Uterus (tissue), 4 donors: ENCODE data around the gene NKX2-2. TPM values are rescaled to one million over a fixed set of nuclear protein-coding genes. Genes with fewer than 3 reads are reported as not detected.

ENCODE experiments used
- DNase-seq, 2 donors: peaks; one replicate each; pipeline ENCODE4 v3.0.0-alpha.2; 2019 to 2020
- H3K27ac ChIP-seq, 2 donors: fragments of 200-600 bp; sonication (generic); 1 replicate in 1 of 2; 2 replicates in 1 of 2; pipeline ENCODE4 v1.5.1; 2016 to 2018
- H3K27me3 ChIP-seq, 2 donors: fragments of 200-600 bp; sonication (generic); one replicate each; pipeline ENCODE4 v1.5.1; 2018 to 2019; ENCODE audit warnings: control low read depth in 1 of 2
- H3K36me3 ChIP-seq, 2 donors: fragments of 200-600 bp; sonication (generic); one replicate each; pipeline ENCODE4 v1.5.1; 2019; ENCODE audit warnings: control low read depth in 1 of 2
- H3K4me1 ChIP-seq, 2 donors: fragments of 200-600 bp; sonication (generic); one replicate each; pipeline ENCODE4 v1.5.1; 2018 to 2019; ENCODE audit warnings: control low read depth in 1 of 2
- H3K4me3 ChIP-seq, 2 donors: fragments of 200-600 bp; sonication (generic); 1 replicate in 1 of 2; 2 replicates in 1 of 2; pipeline ENCODE4 v1.5.1; 2018 to 2019; ENCODE audit warnings: mild to moderate bottlenecking in 1 of 2
- H3K9me3 ChIP-seq, 2 donors: fragments of 200-600 bp; sonication (generic); one replicate each; pipeline ENCODE4 v1.5.1; 2019; ENCODE audit warnings: control low read depth in 1 of 2
- POLR2A ChIP-seq, 2 donors: fragments of 450-650 bp; IDR thresholded peaks; one replicate each; pipeline ENCODE4 v1.6.1; 2016; ENCODE audit warnings: antibody characterized with exemption in 2 of 2, mild to moderate bottlenecking in 1 of 2, moderate library complexity in 1 of 2
- intact Hi-C: fragments of 100-400 bp; cut with DNase I; formaldehyde crosslinking; loops from one replicate; pipeline ENCODE4 v1.15.1; 2023; ENCODE audit warnings: low total_unique reads
- total RNA-seq, 4 donors: library from RNA; depleted of rRNA in 3 of 4; stranded (reverse); fragments of >200 nt in 3 of 4; gene quantifications; one replicate each; pipeline versions ENCODE4 v1.1.0 to v1.2.4, GENCODE V29; 2014 to 2023
- TF ChIP-seq, protein P1 (sequence below), 4 experiments: fragments of 200-600 bp in 2 of 4; fragments of 450-650 bp in 2 of 4; sonication (generic) in 2 of 4; IDR thresholded peaks; one replicate each; pipeline ENCODE4 v1.5.1; 2016 to 2019; ENCODE audit warnings: antibody characterized with exemption in 4 of 4, mild to moderate bottlenecking in 2 of 4, moderate library complexity in 1 of 4
- donor health status: DM: yes; HTN: yes; CAD: no.

Gene NKX2-2
- total RNA-seq, 4 donors from 2014 or later = not detected

DNA sequence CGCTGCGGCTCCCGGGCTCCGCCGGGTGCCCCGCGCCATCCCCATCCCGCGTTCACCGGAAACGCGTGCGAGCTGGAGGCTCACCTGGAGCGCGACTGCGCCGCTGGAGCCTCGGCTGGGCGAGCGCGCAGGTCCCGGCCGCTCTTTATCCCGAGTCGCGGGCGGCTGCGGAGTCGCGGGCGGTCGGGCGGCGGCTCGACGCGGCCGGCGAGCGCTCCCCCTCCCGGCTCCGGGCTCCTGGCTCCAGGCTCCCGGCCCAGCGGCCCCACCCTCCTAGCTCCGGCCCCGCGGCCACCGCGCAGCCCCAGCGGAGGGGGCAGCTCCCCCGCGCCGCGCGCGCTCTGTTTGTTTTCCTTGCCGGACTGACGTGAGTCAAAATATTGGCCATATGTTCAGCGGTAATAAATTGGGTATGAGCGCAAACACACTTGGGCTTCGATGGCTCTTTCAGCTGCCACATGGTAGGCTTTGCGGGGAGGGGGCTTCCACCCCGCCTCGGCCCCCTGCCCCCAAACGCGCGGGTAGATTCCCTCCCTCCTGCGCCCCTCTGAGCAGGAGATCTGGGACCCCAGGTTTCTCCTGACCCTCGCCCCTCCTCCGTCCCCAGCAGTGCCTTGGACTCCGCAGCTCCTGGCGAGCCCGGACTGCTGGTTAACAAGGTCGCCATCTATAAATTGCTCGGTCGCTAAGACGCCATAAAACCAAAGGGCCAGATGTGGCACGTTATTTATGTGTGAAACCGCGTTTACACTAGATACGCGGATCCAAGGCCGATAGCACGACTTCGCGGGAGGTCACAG, 8.8 kb upstream of the NKX2-2 start:
- TF ChIP-seq, protein P1, sequence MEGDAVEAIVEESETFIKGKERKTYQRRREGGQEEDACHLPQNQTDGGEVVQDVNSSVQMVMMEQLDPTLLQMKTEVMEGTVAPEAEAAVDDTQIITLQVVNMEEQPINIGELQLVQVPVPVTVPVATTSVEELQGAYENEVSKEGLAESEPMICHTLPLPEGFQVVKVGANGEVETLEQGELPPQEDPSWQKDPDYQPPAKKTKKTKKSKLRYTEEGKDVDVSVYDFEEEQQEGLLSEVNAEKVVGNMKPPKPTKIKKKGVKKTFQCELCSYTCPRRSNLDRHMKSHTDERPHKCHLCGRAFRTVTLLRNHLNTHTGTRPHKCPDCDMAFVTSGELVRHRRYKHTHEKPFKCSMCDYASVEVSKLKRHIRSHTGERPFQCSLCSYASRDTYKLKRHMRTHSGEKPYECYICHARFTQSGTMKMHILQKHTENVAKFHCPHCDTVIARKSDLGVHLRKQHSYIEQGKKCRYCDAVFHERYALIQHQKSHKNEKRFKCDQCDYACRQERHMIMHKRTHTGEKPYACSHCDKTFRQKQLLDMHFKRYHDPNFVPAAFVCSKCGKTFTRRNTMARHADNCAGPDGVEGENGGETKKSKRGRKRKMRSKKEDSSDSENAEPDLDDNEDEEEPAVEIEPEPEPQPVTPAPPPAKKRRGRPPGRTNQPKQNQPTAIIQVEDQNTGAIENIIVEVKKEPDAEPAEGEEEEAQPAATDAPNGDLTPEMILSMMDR (IDR thresholded peaks at IDR 0.05) = no peak
- no peak for TF ChIP-seq POLR2A (IDR thresholded peaks at IDR 0.05)
- H3K36me3 ChIP-seq = no peaks in the 10 kb centered on the region
- peaks cover 0 to 51% of the 10 kb centered on the region in 2 donors for H3K27me3 ChIP-seq
- H3K4me3 ChIP-seq = no peak overlapping the region
- H3K9me3 ChIP-seq = no peaks in the 10 kb centered on the region
- H3K4me1 ChIP-seq = peaks cover 0 to 16% of the 10 kb centered on the region in 2 donors
- no peak for DNase-seq
- intact Hi-C loops = no loop called here
- no peak overlapping the region for H3K27ac ChIP-seq

GRCh38 chr20:21521596-21522480, 8.0 kb upstream of the NKX2-2 start:
- H3K4me3 ChIP-seq = no peak overlapping the region
- intact Hi-C loops = no loop called here

DNA sequence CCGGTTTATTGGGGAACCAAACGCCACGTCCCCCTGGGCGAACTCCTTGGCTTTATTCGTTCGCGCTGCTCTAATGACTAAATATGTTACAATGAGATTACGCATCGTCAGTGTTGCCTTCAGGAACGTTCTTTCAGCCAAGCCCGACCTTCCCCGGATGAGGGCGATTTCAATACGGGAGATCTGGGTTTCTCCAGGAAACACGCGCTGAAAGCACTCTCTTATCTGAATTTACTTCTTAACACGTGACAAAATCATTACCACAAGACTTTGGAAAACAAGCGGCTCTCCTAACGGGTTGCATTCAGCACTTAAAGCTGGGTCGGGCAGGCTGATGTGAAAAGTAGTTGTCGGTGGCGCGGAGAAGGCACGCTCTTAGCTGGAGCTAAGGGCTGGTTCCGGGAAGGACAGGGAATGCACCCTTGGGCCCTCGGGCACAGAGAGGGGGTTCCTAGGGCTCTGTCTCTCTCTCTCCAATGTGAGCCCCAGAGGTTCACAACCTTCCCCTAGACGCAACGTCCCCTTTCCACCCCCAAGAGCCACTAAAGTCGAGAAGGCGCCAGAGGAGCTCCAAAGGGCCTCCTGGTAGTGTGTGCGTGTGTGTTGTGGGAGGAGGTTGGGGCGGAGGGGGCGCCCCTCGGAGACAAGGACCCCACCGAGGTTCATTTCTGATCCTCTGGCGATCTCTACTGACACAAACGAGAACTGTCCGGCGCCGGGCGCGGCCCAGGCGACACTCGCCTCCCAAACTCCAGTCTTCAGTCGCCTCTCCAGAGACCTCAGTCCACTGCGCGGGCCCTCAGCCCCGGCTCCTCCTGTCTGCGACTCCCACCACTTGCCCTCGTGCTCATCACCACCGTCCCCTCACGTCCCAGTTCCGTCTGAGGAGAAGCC, 7.1 kb upstream of the NKX2-2 start:
- H3K4me1 ChIP-seq = peaks cover 0 to 16% of the 10 kb centered on the region in 2 donors
- H3K9me3 ChIP-seq = no peaks in the 10 kb centered on the region
- DNase-seq = no peak
- H3K36me3 ChIP-seq = no peaks in the 10 kb centered on the region
- H3K4me3 ChIP-seq = no peak overlapping the region
- intact Hi-C loops = no loop called here
- TF ChIP-seq, protein P1 (IDR thresholded peaks at IDR 0.05) = no peak
- no peak for TF ChIP-seq POLR2A (IDR thresholded peaks at IDR 0.05)
- H3K27ac ChIP-seq = no peak overlapping the region
- peaks cover 1 to 68% of the 10 kb centered on the region in 2 donors for H3K27me3 ChIP-seq

More at GRCh38 chr20:21521596-21522480, 8.0 kb upstream of the NKX2-2 start:
- H3K27ac ChIP-seq = no peak overlapping the region
- TF ChIP-seq POLR2A (IDR thresholded peaks at IDR 0.05) = no peak
- TF ChIP-seq, protein P1 (IDR thresholded peaks at IDR 0.05) = no peak
- H3K27me3 ChIP-seq = peaks cover 0 to 60% of the 10 kb centered on the region in 2 donors
- H3K4me1 ChIP-seq = peaks cover 0 to 16% of the 10 kb centered on the region in 2 donors
- no peak for DNase-seq
- no peaks in the 10 kb centered on the region for H3K36me3 ChIP-seq
- H3K9me3 ChIP-seq = no peaks in the 10 kb centered on the region

DNA sequence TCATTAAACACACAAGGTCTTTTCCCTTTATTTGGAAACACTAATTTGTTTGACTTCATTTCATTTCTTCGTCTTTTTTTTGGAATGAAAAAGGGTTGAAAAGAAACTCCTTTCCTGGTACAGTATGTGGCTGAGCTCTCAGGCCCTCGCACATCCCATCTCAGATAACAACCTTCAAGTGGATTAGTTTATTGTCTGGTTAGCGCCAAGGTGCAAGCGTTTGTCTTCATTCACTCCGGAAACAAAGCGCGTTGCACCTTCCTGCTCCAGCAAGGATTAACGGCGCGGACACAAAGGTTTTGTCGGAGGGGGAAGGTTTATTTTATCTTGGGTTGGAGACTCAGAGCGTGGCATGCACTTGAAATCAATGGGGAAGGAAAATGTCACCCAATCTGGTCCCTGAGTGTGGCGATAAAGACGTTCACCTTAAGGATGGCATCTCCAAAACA, 5.3 kb upstream of the NKX2-2 start:
- Histone ChIP-seq H3K4me1 (peaks cover 0 to 16% of the 10 kb centered on the region in 2 donors), H3K27ac (no peak overlapping the region), H3K36me3 (no peaks in the 10 kb centered on the region), H3K27me3 (peaks cover 6 to 79% of the 10 kb centered on the region in 2 donors), H3K4me3 (no peak overlapping the region), H3K9me3 (no peaks in the 10 kb centered on the region)
- intact Hi-C loops = no loop called here
- TF ChIP-seq POLR2A (IDR thresholded peaks at IDR 0.05) = no peak
- TF ChIP-seq, protein P1 (IDR thresholded peaks at IDR 0.05) = no peak
- DNase-seq = no peak
